ENCODE results near the gene QSOX2. TPM values are rescaled to one million over a fixed set of nuclear protein-coding genes. Genes with fewer than 3 reads are reported as not detected.

Gene QSOX2
- 16.8 to 17.0 TPM (median 17.0 TPM) in 3 replicates for total RNA-seq

DNA sequence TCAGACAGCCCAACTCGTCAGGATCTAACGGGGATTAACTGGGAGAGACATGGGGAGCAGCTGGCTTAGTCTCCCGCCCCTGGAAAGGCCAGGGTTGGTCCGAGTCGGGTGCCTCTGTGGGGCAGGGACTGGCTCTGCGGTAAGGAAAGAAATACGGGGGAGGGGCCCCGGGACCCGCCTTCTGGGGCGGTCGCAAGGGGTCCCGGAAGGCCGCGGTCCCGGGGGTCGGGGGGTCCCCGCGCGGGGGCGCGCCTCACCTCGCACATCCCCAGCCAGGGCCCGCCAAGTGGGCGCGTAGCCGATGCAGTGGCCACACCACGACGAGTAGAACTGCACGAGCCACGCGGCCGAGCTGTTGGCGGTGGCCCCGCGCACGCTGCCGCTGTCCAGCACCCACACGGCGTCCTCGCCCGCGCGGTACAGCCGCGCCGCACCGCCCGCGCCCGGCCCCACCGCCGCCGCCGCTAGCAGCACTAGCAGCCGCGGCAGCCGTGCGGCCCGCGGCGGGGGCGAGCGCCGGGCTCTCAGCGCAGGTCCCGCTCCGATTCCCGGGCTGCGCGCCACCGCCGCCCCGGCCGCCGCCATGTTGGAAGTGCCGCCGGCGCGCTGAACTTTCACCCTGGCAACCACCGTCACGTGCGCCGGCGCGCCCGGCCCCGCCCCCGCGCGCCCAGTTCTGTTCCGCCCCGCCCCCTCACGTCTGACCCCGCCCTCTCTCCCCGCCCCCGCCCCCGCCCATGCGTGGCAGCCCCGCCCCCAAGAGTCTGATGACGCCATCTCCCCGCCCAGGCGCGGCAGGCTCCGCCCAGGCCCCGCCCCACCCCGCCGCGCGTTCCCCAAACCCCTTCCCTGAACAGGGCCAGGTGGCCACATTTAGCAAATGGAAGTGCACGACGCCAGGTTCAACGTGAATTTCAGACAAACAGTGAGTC lies at the start of gene QSOX2:
QSOX2 (minus strand) TSS at position 594 of the 932 bp plus-strand sequence; CDS start at position 585, 9 bp downstream.
- TF ChIP-seq, protein P1, sequence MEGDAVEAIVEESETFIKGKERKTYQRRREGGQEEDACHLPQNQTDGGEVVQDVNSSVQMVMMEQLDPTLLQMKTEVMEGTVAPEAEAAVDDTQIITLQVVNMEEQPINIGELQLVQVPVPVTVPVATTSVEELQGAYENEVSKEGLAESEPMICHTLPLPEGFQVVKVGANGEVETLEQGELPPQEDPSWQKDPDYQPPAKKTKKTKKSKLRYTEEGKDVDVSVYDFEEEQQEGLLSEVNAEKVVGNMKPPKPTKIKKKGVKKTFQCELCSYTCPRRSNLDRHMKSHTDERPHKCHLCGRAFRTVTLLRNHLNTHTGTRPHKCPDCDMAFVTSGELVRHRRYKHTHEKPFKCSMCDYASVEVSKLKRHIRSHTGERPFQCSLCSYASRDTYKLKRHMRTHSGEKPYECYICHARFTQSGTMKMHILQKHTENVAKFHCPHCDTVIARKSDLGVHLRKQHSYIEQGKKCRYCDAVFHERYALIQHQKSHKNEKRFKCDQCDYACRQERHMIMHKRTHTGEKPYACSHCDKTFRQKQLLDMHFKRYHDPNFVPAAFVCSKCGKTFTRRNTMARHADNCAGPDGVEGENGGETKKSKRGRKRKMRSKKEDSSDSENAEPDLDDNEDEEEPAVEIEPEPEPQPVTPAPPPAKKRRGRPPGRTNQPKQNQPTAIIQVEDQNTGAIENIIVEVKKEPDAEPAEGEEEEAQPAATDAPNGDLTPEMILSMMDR (IDR thresholded peaks at IDR 0.05; ENCODE audit: unreplicated experiment), result no peak
- peak; percentile 81 to 83 for DNase-seq (ENCODE audit: low spot score in 2 of 2, unreplicated experiment in 2 of 2)
- H3K4me1 Mint-ChIP-seq, result peaks cover 27% of the 10 kb centered on the region

GRCh38 chr9:136295055-136295454 lies 49.4 kb upstream of the QSOX2 start:
- Mint-ChIP-seq H3K4me3 (no peak overlapping the region), H3K27me3 (ENCODE audit: low read depth) (no peaks in the 10 kb centered on the region), H3K27ac (no peak overlapping the region), H3K36me3 (no peaks in the 10 kb centered on the region), H3K9me3 (no peaks in the 10 kb centered on the region), H3K4me1 (no peaks in the 10 kb centered on the region)
- TF ChIP-seq, protein P1 (IDR thresholded peaks at IDR 0.05; ENCODE audit: unreplicated experiment), result no peak
- no peak for DNase-seq (ENCODE audit: low spot score in 2 of 2, unreplicated experiment in 2 of 2)

More for the DNA sequence above, at the start of gene QSOX2:
- H3K9me3 Mint-ChIP-seq, result no peaks in the 10 kb centered on the region
- H3K27me3 Mint-ChIP-seq (ENCODE audit: low read depth), result peaks cover 8% of the 10 kb centered on the region
- peak within 1 kb of the TSS; percentile 78 for H3K4me3 Mint-ChIP-seq
- peak within 1 kb of the TSS; percentile 66 for H3K27ac Mint-ChIP-seq
- no peaks in the 10 kb centered on the region for H3K36me3 Mint-ChIP-seq

GRCh38 chr9:136294437-136294836 lies 48.8 kb upstream of the QSOX2 start:
- TF ChIP-seq, protein P1 (IDR thresholded peaks at IDR 0.05; ENCODE audit: unreplicated experiment), result no peak
- Mint-ChIP-seq H3K27me3 (ENCODE audit: low read depth) (no peaks in the 10 kb centered on the region), H3K4me3 (no peak overlapping the region), H3K27ac (no peak overlapping the region), H3K9me3 (no peaks in the 10 kb centered on the region), H3K36me3 (no peaks in the 10 kb centered on the region), H3K4me1 (no peaks in the 10 kb centered on the region)
- no peak for DNase-seq (ENCODE audit: low spot score in 2 of 2, unreplicated experiment in 2 of 2)

- H3K4me3 Mint-ChIP-seq, result no peak overlapping the region
- H3K27ac Mint-ChIP-seq, result no peak overlapping the region
- peaks cover 3% of the 10 kb centered on the region for H3K27me3 Mint-ChIP-seq (ENCODE audit: low read depth)
- H3K4me1 Mint-ChIP-seq, result peaks cover 1% of the 10 kb centered on the region
- DNase-seq (ENCODE audit: low spot score in 2 of 2, unreplicated experiment in 2 of 2), result no peak
- H3K9me3 Mint-ChIP-seq, result no peaks in the 10 kb centered on the region
- no peaks in the 10 kb centered on the region for H3K36me3 Mint-ChIP-seq
- TF ChIP-seq, protein P1 (IDR thresholded peaks at IDR 0.05; ENCODE audit: unreplicated experiment), result no peak
Measured at GRCh38 chr9:136293476-136294077, 48.0 kb upstream of the QSOX2 start.

- peaks cover 5% of the 10 kb centered on the region for H3K27me3 Mint-ChIP-seq (ENCODE audit: low read depth)
- no peak for DNase-seq (ENCODE audit: low spot score in 2 of 2, unreplicated experiment in 2 of 2)
- peaks cover 3% of the 10 kb centered on the region for H3K4me1 Mint-ChIP-seq
- H3K27ac Mint-ChIP-seq, result no peak overlapping the region
- H3K9me3 Mint-ChIP-seq, result no peaks in the 10 kb centered on the region
- H3K4me3 Mint-ChIP-seq, result no peak overlapping the region
- no peaks in the 10 kb centered on the region for H3K36me3 Mint-ChIP-seq
- TF ChIP-seq, protein P1 (IDR thresholded peaks at IDR 0.05; ENCODE audit: unreplicated experiment), result no peak
Measured at GRCh38 chr9:136292591-136293448, 47.2 kb upstream of the QSOX2 start.

Data from mesothelial cell of epicardium (in vitro differentiated cells).